Dendritic cell treated with granulocyte-macrophage colony-stimulating factor and Interleukin-4, amounts not matched to agents 40 ng/mL and 50 ng/mL, for 4 days (primary cell): ENCODE results near the gene EIF4B.

Source experiments
- H3K27ac Mint-ChIP-seq: one replicate; pipeline ENCODE4 v1.8.0; 2022; ENCODE audit warnings: mild to moderate bottlenecking, mixed read lengths
- H3K27me3 Mint-ChIP-seq: one replicate; pipeline ENCODE4 v1.8.0; 2022; ENCODE audit warnings: mild to moderate bottlenecking, mixed read lengths
- H3K36me3 Mint-ChIP-seq: one replicate; pipeline ENCODE4 v1.8.0; 2022; ENCODE audit warnings: low read depth, mixed read lengths
- H3K4me1 Mint-ChIP-seq: one replicate; pipeline ENCODE4 v1.8.0; 2022; ENCODE audit warnings: low read depth, mixed read lengths
- H3K4me3 Mint-ChIP-seq: one replicate; pipeline ENCODE4 v1.8.0; 2022; ENCODE audit warnings: mild to moderate bottlenecking, moderate library complexity, mixed read lengths
- H3K9me3 Mint-ChIP-seq: one replicate; pipeline ENCODE4 v1.8.0; 2022; ENCODE audit warnings: mixed read lengths
- intact Hi-C: fragments of 100-400 bp; cut with micrococcal nuclease; formaldehyde crosslinking; loops from one replicate; pipeline ENCODE4 v1.15.0; 2022

EIF4B gene

GRCh38 chr12:53054112-53054878 lies 48.0 kb downstream of the EIF4B start:
- H3K9me3 Mint-ChIP-seq = no peaks in the 10 kb centered on the region
- intact Hi-C loops = no loop called here

GRCh38 chr12:53055471-53056266 lies 49.4 kb downstream of the EIF4B start:
- peaks cover 36% of the 10 kb centered on the region for H3K27me3 Mint-ChIP-seq
- peaks cover 21% of the 10 kb centered on the region for H3K4me1 Mint-ChIP-seq
- no peaks in the 10 kb centered on the region for H3K9me3 Mint-ChIP-seq
- intact Hi-C loops = no loop called here
- H3K36me3 Mint-ChIP-seq = no peaks in the 10 kb centered on the region
- no peak overlapping the region for H3K27ac Mint-ChIP-seq
- no peak overlapping the region for H3K4me3 Mint-ChIP-seq

More at GRCh38 chr12:53054112-53054878, 48.0 kb downstream of the EIF4B start:
- peak overlapping the region; percentile 64 for H3K27ac Mint-ChIP-seq
- peak overlapping the region; percentile 87 for H3K4me3 Mint-ChIP-seq
- no peaks in the 10 kb centered on the region for H3K36me3 Mint-ChIP-seq
- peaks cover 21% of the 10 kb centered on the region for H3K4me1 Mint-ChIP-seq
- H3K27me3 Mint-ChIP-seq = peaks cover 33% of the 10 kb centered on the region

- intact Hi-C loops = no loop called here
- Mint-ChIP-seq H3K4me3 (no peak overlapping the region), H3K36me3 (no peaks in the 10 kb centered on the region), H3K9me3 (no peaks in the 10 kb centered on the region), H3K4me1 (peaks cover 18% of the 10 kb centered on the region), H3K27me3 (peaks cover 36% of the 10 kb centered on the region), H3K27ac (no peak overlapping the region)
Observed at GRCh38 chr12:53056296-53056695, 50.0 kb downstream of the EIF4B start.

- peaks cover 40% of the 10 kb centered on the region for H3K27me3 Mint-ChIP-seq
Observed at GRCh38 chr12:53056901-53057300, 50.6 kb downstream of the EIF4B start.

GRCh38 chr12:53057816-53058500 lies 51.7 kb downstream of the EIF4B start:
- H3K4me1 Mint-ChIP-seq = peaks cover 11% of the 10 kb centered on the region
- no peak overlapping the region for H3K4me3 Mint-ChIP-seq
- intact Hi-C loops = no loop called here
- no peak overlapping the region for H3K27ac Mint-ChIP-seq
- no peaks in the 10 kb centered on the region for H3K9me3 Mint-ChIP-seq
- H3K27me3 Mint-ChIP-seq = peaks cover 38% of the 10 kb centered on the region
- H3K36me3 Mint-ChIP-seq = peaks cover under 1% of the 10 kb centered on the region

More at GRCh38 chr12:53056901-53057300, 50.6 kb downstream of the EIF4B start:
- H3K4me1 Mint-ChIP-seq = peaks cover 16% of the 10 kb centered on the region
- H3K27ac Mint-ChIP-seq = no peak overlapping the region
- no peaks in the 10 kb centered on the region for H3K36me3 Mint-ChIP-seq
- H3K9me3 Mint-ChIP-seq = no peaks in the 10 kb centered on the region
- H3K4me3 Mint-ChIP-seq = no peak overlapping the region
- intact Hi-C loops = no loop called here

- H3K9me3 Mint-ChIP-seq = no peaks in the 10 kb centered on the region
- H3K4me1 Mint-ChIP-seq = peaks cover 5% of the 10 kb centered on the region
- intact Hi-C loops = no loop called here
Observed at GRCh38 chr12:53058674-53059433, 52.6 kb downstream of the EIF4B start.

GRCh38 chr12:53059434-53060063 lies 53.3 kb downstream of the EIF4B start:
- no peaks in the 10 kb centered on the region for H3K4me1 Mint-ChIP-seq
- no peaks in the 10 kb centered on the region for H3K9me3 Mint-ChIP-seq
- no peak overlapping the region for H3K27ac Mint-ChIP-seq
- no peak overlapping the region for H3K4me3 Mint-ChIP-seq
- H3K27me3 Mint-ChIP-seq = peaks cover 34% of the 10 kb centered on the region
- intact Hi-C loops = no loop called here
- H3K36me3 Mint-ChIP-seq = peaks cover 16% of the 10 kb centered on the region

More at GRCh38 chr12:53058674-53059433, 52.6 kb downstream of the EIF4B start:
- H3K36me3 Mint-ChIP-seq = peaks cover 9% of the 10 kb centered on the region
- no peak overlapping the region for H3K27ac Mint-ChIP-seq
- no peak overlapping the region for H3K4me3 Mint-ChIP-seq
- H3K27me3 Mint-ChIP-seq = peaks cover 38% of the 10 kb centered on the region

- no peaks in the 10 kb centered on the region for H3K9me3 Mint-ChIP-seq
- H3K4me3 Mint-ChIP-seq = no peak overlapping the region
- H3K36me3 Mint-ChIP-seq = peaks cover 23% of the 10 kb centered on the region
- no peaks in the 10 kb centered on the region for H3K4me1 Mint-ChIP-seq
- intact Hi-C loops = no loop called here
- H3K27me3 Mint-ChIP-seq = peaks cover 34% of the 10 kb centered on the region
- no peak overlapping the region for H3K27ac Mint-ChIP-seq
Observed at GRCh38 chr12:53060064-53060720, 53.9 kb downstream of the EIF4B start.

- Mint-ChIP-seq H3K27ac (no peak overlapping the region), H3K4me1 (peaks cover under 1% of the 10 kb centered on the region), H3K9me3 (no peaks in the 10 kb centered on the region), H3K4me3 (no peak overlapping the region), H3K27me3 (peaks cover 29% of the 10 kb centered on the region), H3K36me3 (peaks cover 29% of the 10 kb centered on the region)
- intact Hi-C loops = no loop called here
Observed at GRCh38 chr12:53060721-53061276, 54.5 kb downstream of the EIF4B start.

- Mint-ChIP-seq H3K4me3 (no peak overlapping the region), H3K27ac (peak overlapping the region; percentile 14), H3K36me3 (peaks cover 36% of the 10 kb centered on the region), H3K9me3 (no peaks in the 10 kb centered on the region), H3K27me3 (peaks cover 29% of the 10 kb centered on the region), H3K4me1 (peaks cover 8% of the 10 kb centered on the region)
- intact Hi-C loops = no loop called here
Observed at GRCh38 chr12:53061404-53062010, 55.3 kb downstream of the EIF4B start.

GRCh38 chr12:53062011-53062961 lies 56.0 kb downstream of the EIF4B start:
- Mint-ChIP-seq H3K36me3 (peaks cover 44% of the 10 kb centered on the region), H3K27ac (peak overlapping the region; percentile 14)

More at GRCh38 chr12:53062011-53062961, 56.0 kb downstream of the EIF4B start:
- Mint-ChIP-seq H3K9me3 (no peaks in the 10 kb centered on the region), H3K4me3 (no peak overlapping the region), H3K4me1 (peaks cover 9% of the 10 kb centered on the region), H3K27me3 (peaks cover 27% of the 10 kb centered on the region)
- intact Hi-C loops = no loop called here
